ENCODE data around the gene MMP15. TPM values are rescaled to one million over a fixed set of nuclear protein-coding genes. Genes with fewer than 3 reads are reported as not detected.

The MMP15 gene
- total and polyA plus RNA-seq, 2 of the 13 experiments (the other 11 are each of a cell fraction or from before 2014, with no cell fraction given): 35.2 to 44.9 TPM

DNA sequence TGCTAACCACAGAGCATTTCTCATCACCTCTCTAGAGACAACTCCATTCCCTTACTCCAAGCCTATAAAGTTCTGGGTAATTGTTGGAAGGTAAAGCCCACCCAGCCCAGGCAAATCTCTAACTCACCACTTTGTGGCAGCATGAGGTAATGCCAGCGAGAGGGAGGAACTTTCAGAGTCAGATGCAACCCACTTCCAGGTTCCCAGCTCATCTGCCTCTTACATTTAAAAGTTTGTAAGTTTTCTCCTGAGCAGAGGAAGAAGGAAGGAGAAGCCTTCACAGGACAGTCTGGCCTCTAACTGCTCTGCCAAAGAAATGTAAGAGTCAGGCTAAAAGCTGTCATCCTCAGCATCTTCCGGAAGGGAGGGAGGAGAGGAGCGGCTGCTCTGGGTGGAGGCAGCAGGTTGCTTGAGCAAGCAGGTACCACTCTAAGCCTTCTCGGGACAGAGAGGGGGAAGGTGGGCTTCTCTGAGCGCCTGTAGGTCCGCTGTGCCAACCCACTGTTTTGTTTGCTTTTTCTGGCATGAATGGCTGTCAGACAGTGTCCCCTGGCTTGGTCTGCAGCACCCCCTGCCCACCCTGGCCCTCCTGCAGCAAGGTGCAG lies 26.1 kb upstream of the MMP15 start (continued):
- TF ChIP-seq, protein P1, sequence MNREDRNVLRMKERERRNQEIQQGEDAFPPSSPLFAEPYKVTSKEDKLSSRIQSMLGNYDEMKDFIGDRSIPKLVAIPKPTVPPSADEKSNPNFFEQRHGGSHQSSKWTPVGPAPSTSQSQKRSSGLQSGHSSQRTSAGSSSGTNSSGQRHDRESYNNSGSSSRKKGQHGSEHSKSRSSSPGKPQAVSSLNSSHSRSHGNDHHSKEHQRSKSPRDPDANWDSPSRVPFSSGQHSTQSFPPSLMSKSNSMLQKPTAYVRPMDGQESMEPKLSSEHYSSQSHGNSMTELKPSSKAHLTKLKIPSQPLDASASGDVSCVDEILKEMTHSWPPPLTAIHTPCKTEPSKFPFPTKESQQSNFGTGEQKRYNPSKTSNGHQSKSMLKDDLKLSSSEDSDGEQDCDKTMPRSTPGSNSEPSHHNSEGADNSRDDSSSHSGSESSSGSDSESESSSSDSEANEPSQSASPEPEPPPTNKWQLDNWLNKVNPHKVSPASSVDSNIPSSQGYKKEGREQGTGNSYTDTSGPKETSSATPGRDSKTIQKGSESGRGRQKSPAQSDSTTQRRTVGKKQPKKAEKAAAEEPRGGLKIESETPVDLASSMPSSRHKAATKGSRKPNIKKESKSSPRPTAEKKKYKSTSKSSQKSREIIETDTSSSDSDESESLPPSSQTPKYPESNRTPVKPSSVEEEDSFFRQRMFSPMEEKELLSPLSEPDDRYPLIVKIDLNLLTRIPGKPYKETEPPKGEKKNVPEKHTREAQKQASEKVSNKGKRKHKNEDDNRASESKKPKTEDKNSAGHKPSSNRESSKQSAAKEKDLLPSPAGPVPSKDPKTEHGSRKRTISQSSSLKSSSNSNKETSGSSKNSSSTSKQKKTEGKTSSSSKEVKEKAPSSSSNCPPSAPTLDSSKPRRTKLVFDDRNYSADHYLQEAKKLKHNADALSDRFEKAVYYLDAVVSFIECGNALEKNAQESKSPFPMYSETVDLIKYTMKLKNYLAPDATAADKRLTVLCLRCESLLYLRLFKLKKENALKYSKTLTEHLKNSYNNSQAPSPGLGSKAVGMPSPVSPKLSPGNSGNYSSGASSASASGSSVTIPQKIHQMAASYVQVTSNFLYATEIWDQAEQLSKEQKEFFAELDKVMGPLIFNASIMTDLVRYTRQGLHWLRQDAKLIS (CRISPR knock-in tag; IDR thresholded peaks at IDR 0.05): no peak
- TF ChIP-seq, protein P2, sequence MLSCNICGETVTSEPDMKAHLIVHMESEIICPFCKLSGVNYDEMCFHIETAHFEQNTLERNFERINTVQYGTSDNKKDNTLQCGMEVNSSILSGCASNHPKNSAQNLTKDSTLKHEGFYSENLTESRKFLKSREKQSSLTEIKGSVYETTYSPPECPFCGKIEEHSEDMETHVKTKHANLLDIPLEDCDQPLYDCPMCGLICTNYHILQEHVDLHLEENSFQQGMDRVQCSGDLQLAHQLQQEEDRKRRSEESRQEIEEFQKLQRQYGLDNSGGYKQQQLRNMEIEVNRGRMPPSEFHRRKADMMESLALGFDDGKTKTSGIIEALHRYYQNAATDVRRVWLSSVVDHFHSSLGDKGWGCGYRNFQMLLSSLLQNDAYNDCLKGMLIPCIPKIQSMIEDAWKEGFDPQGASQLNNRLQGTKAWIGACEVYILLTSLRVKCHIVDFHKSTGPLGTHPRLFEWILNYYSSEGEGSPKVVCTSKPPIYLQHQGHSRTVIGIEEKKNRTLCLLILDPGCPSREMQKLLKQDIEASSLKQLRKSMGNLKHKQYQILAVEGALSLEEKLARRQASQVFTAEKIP (CRISPR knock-in tag; IDR thresholded peaks at IDR 0.05; ENCODE audit: borderline replicate concordance): no peak
- TF ChIP-seq FOXK1 (CRISPR knock-in tag; IDR thresholded peaks at IDR 0.05; ENCODE audit: borderline replicate concordance, low read depth): no peak
- no peak for TF ChIP-seq PAWR (CRISPR knock-in tag; IDR thresholded peaks at IDR 0.05; ENCODE audit: borderline replicate concordance)
- no peak for TF ChIP-seq TBP (CRISPR knock-in tag; IDR thresholded peaks at IDR 0.05)
- TF ChIP-seq ZNF510 (CRISPR knock-in tag; IDR thresholded peaks at IDR 0.05; ENCODE audit: low read depth): no peak
- TF ChIP-seq NAIF1 (CRISPR knock-in tag; IDR thresholded peaks at IDR 0.05; ENCODE audit: borderline replicate concordance): no peak
- peak; percentile 10 for TF ChIP-seq TAF15 (IDR thresholded peaks at IDR 0.05; ENCODE audit: low read depth, low read length, poor library complexity, severe bottlenecking)
- TF ChIP-seq BRCA1 (CRISPR knock-in tag; IDR thresholded peaks at IDR 0.05): no peak
- TF ChIP-seq, protein P3, sequence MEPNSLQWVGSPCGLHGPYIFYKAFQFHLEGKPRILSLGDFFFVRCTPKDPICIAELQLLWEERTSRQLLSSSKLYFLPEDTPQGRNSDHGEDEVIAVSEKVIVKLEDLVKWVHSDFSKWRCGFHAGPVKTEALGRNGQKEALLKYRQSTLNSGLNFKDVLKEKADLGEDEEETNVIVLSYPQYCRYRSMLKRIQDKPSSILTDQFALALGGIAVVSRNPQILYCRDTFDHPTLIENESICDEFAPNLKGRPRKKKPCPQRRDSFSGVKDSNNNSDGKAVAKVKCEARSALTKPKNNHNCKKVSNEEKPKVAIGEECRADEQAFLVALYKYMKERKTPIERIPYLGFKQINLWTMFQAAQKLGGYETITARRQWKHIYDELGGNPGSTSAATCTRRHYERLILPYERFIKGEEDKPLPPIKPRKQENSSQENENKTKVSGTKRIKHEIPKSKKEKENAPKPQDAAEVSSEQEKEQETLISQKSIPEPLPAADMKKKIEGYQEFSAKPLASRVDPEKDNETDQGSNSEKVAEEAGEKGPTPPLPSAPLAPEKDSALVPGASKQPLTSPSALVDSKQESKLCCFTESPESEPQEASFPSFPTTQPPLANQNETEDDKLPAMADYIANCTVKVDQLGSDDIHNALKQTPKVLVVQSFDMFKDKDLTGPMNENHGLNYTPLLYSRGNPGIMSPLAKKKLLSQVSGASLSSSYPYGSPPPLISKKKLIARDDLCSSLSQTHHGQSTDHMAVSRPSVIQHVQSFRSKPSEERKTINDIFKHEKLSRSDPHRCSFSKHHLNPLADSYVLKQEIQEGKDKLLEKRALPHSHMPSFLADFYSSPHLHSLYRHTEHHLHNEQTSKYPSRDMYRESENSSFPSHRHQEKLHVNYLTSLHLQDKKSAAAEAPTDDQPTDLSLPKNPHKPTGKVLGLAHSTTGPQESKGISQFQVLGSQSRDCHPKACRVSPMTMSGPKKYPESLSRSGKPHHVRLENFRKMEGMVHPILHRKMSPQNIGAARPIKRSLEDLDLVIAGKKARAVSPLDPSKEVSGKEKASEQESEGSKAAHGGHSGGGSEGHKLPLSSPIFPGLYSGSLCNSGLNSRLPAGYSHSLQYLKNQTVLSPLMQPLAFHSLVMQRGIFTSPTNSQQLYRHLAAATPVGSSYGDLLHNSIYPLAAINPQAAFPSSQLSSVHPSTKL (CRISPR knock-in tag; IDR thresholded peaks at IDR 0.05): 0 out of 2 replicates have a peak, but pooled peaks have one; percentile 19
- TF ChIP-seq, protein P4, sequence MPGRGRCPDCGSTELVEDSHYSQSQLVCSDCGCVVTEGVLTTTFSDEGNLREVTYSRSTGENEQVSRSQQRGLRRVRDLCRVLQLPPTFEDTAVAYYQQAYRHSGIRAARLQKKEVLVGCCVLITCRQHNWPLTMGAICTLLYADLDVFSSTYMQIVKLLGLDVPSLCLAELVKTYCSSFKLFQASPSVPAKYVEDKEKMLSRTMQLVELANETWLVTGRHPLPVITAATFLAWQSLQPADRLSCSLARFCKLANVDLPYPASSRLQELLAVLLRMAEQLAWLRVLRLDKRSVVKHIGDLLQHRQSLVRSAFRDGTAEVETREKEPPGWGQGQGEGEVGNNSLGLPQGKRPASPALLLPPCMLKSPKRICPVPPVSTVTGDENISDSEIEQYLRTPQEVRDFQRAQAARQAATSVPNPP (CRISPR knock-in tag; IDR thresholded peaks at IDR 0.05): no peak
- TF ChIP-seq ZNF136 (CRISPR knock-in tag; IDR thresholded peaks at IDR 0.05; ENCODE audit: low read depth): no peak
- no peak for TF ChIP-seq PLRG1 (conservative IDR thresholded peaks at IDR 0.05)
- no peak for TF ChIP-seq AKAP8 (CRISPR knock-in tag; IDR thresholded peaks at IDR 0.05)
- TF ChIP-seq SIX4 (CRISPR knock-in tag; IDR thresholded peaks at IDR 0.05): no peak
- TF ChIP-seq RBM39 (IDR thresholded peaks at IDR 0.05; ENCODE audit: low read depth, low read length, poor library complexity, severe bottlenecking): no peak
- no peak for TF ChIP-seq ZFP36L1 (CRISPR knock-in tag; IDR thresholded peaks at IDR 0.05)
- TF ChIP-seq FOXK2 (IDR thresholded peaks at IDR 0.05): no peak
- no peak for TF ChIP-seq BCL6 (CRISPR knock-in tag; IDR thresholded peaks at IDR 0.05)
- 0 out of 2 replicates have a peak, but pooled peaks have one; percentile 12 for TF ChIP-seq ZSCAN29 (CRISPR knock-in tag; conservative IDR thresholded peaks at IDR 0.05)

All from HepG2 (cell line).